ENCODE measurements around the gene BMP3.

The BMP3 gene

DNA sequence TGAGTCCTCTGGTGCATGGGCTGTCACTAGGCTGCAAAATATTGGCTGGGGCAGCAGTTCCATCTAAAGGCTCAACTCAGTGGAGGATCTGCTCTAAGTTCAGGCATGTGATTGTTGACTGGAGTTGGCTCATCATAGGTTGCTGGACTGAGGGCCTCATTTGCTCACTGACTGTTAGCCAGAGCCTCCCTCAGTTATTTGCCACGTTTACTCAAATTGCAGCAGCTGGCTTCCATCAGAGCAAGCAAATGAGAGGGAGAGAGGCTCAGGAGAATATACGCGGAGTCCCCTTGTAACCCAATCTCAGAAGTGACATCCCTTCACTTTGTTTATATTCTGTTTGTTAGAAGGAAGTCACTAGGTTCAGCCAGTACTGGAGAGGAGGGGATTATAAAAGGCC is 54.1 kb downstream of the BMP3 start:
- Histone ChIP-seq H3K4me2 (ENCODE audit: low read length) (no peak overlapping the region), H2AFZ (ENCODE audit: low read depth, low read length) (no peak overlapping the region), H3K9ac (ENCODE audit: low read length) (no peak overlapping the region), H4K20me1 (ENCODE audit: insufficient read depth, low read length) (no peaks in the 10 kb centered on the region), H3K27ac (ENCODE audit: low read length) (no peak overlapping the region), H3K4me3 (ENCODE audit: low read length) (no peak overlapping the region), H3K4me1 (ENCODE audit: low read length) (no peaks in the 10 kb centered on the region), H3K79me2 (ENCODE audit: low read length) (no peaks in the 10 kb centered on the region), H3K27me3 (ENCODE audit: low read depth, low read length) (no peaks in the 10 kb centered on the region), H3K9me3 (ENCODE audit: insufficient read depth, low read length) (no peaks in the 10 kb centered on the region), H3K36me3 (replicated peaks; ENCODE audit: low read depth, low read length) (no peaks in the 10 kb centered on the region)
- TF ChIP-seq, protein P1, sequence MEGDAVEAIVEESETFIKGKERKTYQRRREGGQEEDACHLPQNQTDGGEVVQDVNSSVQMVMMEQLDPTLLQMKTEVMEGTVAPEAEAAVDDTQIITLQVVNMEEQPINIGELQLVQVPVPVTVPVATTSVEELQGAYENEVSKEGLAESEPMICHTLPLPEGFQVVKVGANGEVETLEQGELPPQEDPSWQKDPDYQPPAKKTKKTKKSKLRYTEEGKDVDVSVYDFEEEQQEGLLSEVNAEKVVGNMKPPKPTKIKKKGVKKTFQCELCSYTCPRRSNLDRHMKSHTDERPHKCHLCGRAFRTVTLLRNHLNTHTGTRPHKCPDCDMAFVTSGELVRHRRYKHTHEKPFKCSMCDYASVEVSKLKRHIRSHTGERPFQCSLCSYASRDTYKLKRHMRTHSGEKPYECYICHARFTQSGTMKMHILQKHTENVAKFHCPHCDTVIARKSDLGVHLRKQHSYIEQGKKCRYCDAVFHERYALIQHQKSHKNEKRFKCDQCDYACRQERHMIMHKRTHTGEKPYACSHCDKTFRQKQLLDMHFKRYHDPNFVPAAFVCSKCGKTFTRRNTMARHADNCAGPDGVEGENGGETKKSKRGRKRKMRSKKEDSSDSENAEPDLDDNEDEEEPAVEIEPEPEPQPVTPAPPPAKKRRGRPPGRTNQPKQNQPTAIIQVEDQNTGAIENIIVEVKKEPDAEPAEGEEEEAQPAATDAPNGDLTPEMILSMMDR (IDR thresholded peaks at IDR 0.05; ENCODE audit: low read depth, low read length) = no peak
- TF ChIP-seq EZH2phosphoT487 (IDR thresholded peaks at IDR 0.05; ENCODE audit: low read depth) = no peak

DNA sequence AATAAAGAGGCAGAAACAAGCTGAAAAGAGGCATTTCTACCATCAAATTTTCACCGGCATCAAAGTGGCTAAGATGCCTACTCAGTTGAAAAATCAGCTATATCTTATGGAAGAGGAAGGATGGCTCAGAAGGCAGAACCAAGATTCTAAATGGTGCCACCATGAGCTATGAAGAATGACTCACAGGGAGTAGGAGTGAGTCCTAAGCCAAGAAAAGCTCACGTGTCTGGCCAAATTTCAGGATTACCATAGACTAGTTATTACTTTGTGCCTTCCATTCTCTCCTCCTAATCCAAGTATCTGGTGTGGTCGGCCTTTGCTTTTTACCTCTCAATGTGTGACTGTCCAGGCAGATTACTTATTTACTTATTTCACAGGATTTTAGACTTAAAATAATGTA is 54.8 kb downstream of the BMP3 start:
- Histone ChIP-seq H2AFZ (ENCODE audit: low read depth, low read length) (no peak overlapping the region), H3K27ac (ENCODE audit: low read length) (no peak overlapping the region), H3K9me3 (ENCODE audit: insufficient read depth, low read length) (no peaks in the 10 kb centered on the region), H3K36me3 (replicated peaks; ENCODE audit: low read depth, low read length) (no peaks in the 10 kb centered on the region), H3K4me3 (ENCODE audit: low read length) (no peak overlapping the region), H3K4me1 (ENCODE audit: low read length) (no peaks in the 10 kb centered on the region), H3K4me2 (ENCODE audit: low read length) (no peak overlapping the region), H4K20me1 (ENCODE audit: insufficient read depth, low read length) (no peaks in the 10 kb centered on the region), H3K79me2 (ENCODE audit: low read length) (no peaks in the 10 kb centered on the region), H3K27me3 (ENCODE audit: low read depth, low read length) (no peaks in the 10 kb centered on the region), H3K9ac (ENCODE audit: low read length) (no peak overlapping the region)
- TF ChIP-seq, protein P1 (IDR thresholded peaks at IDR 0.05; ENCODE audit: low read depth, low read length) = no peak
- TF ChIP-seq EZH2phosphoT487 (IDR thresholded peaks at IDR 0.05; ENCODE audit: low read depth) = no peak

DNA sequence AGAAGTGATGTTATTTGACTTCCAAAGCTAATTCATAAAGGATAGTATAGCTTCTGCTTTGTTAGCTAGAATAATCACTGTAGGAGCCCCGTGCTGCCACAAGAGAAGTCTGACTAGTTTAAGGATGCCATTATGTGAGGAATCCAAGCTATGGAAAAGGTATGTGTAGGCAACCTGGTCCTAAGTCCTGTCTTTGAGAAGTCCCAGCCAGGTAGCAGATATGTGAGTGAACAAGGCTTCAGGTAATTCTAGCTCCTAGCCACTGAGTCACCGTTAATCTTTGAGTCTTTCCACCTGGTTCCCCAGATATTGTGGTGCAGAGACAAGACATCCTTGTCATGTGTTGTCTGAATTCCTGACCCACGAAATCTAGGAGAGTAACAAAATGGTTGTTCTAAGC is 55.5 kb downstream of the BMP3 start:
- Histone ChIP-seq H3K79me2 (ENCODE audit: low read length) (no peaks in the 10 kb centered on the region), H3K36me3 (replicated peaks; ENCODE audit: low read depth, low read length) (no peaks in the 10 kb centered on the region), H3K27ac (ENCODE audit: low read length) (no peak overlapping the region), H3K4me2 (ENCODE audit: low read length) (no peak overlapping the region), H2AFZ (ENCODE audit: low read depth, low read length) (no peak overlapping the region), H3K4me1 (ENCODE audit: low read length) (no peaks in the 10 kb centered on the region), H3K9me3 (ENCODE audit: insufficient read depth, low read length) (no peaks in the 10 kb centered on the region), H3K4me3 (ENCODE audit: low read length) (no peak overlapping the region), H3K27me3 (ENCODE audit: low read depth, low read length) (no peaks in the 10 kb centered on the region), H4K20me1 (ENCODE audit: insufficient read depth, low read length) (no peaks in the 10 kb centered on the region), H3K9ac (ENCODE audit: low read length) (no peak overlapping the region)
- TF ChIP-seq, protein P1 (IDR thresholded peaks at IDR 0.05; ENCODE audit: low read depth, low read length) = no peak
- no peak for TF ChIP-seq EZH2phosphoT487 (IDR thresholded peaks at IDR 0.05; ENCODE audit: low read depth)

DNA sequence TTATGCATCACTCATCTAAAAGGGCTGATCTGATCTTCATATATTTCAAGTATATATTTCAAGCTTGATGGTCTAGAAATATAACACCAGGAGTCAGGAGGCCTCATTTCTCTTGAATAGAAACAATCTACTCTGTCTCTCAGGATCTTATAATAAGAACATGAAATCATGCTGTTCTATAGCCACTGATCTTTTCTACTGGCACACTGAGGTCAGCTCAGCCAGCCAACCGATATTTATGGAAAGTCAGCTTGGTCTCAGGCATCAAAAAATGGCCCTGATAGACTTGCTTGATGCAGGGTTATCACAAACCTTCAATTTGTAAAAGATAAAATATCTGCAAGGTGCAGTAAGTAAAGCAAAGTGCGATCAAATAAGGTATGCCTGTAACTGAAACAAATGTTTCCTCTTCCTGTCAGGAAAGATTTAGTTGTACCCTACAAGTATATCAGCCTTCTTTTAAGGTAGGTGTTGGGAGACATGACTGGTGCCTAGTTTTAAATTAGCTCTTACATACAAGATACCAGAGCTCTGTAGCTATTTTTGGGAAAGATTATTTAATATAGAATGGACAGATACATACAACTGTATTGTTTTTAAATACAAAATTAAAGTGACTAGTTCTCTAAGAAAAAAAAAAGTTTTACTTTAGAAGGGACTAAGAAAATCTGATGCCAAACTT is 63.4 kb downstream of the BMP3 start:
- Histone ChIP-seq H3K9ac (ENCODE audit: low read length) (no peak overlapping the region), H3K36me3 (replicated peaks; ENCODE audit: low read depth, low read length) (no peaks in the 10 kb centered on the region), H3K4me1 (ENCODE audit: low read length) (peaks cover 11% of the 10 kb centered on the region), H3K4me2 (ENCODE audit: low read length) (no peak overlapping the region), H3K79me2 (ENCODE audit: low read length) (no peaks in the 10 kb centered on the region), H2AFZ (ENCODE audit: low read depth, low read length) (no peak overlapping the region), H3K9me3 (ENCODE audit: insufficient read depth, low read length) (no peaks in the 10 kb centered on the region), H4K20me1 (ENCODE audit: insufficient read depth, low read length) (no peaks in the 10 kb centered on the region), H3K4me3 (ENCODE audit: low read length) (no peak overlapping the region), H3K27ac (ENCODE audit: low read length) (no peak overlapping the region), H3K27me3 (ENCODE audit: low read depth, low read length) (no peaks in the 10 kb centered on the region)
- TF ChIP-seq, protein P1 (IDR thresholded peaks at IDR 0.05; ENCODE audit: low read depth, low read length) = no peak
- no peak for TF ChIP-seq EZH2phosphoT487 (IDR thresholded peaks at IDR 0.05; ENCODE audit: low read depth)

Data from OCI-LY3 (cell line).